A204.1 (cell line): Measurements from ENCODE around the gene WEE2.
"Not testable (repeated sequence)": the region's sequence is repeated elsewhere in the genome, so short reads cannot be mapped to it uniquely, and the experiment has no call there.

Experiments used
- FAIRE-seq: peaks from 2 replicates; lab custom pipeline; 2012; peaks lifted over from hg19 to GRCh38; lab: Jason Lieb, UNC

Gene WEE2

GRCh38 chr7:141714571-141714970 lies 6.4 kb downstream of the WEE2 start:
- FAIRE-seq, result no peak

GRCh38 chr7:141715018-141715417 lies 6.9 kb downstream of the WEE2 start:
- FAIRE-seq, result no peak

- FAIRE-seq, result no peak
Measured at GRCh38 chr7:141715794-141716689, 7.9 kb downstream of the WEE2 start.

GRCh38 chr7:141717450-141717849 lies 9.3 kb downstream of the WEE2 start:
- FAIRE-seq, result no peak

GRCh38 chr7:141722529-141722928 lies 14.4 kb downstream of the WEE2 start:
- FAIRE-seq, result no peak

DNA sequence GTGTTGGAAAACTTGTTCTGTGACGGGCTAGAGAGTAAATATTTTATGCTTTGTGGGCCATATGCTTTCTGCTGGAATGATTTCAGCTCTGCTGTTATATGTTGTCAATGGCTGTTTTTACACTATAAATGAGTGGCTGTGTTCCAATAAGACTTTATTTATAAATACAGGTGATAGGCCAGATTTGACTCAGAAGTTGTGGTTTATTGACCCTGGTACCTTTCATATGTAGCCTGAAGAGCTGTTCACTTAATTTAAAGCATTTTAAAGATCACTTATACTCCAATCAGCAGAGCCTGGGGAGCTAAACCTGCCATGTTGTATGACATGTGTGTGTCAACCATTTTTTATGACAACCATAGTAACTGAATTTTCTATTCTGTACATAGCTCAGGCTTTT lies 20.9 kb downstream of the WEE2 start:
- FAIRE-seq, result no peak

- no peak for FAIRE-seq
Measured at GRCh38 chr7:141731476-141732149, 23.5 kb downstream of the WEE2 start.

DNA sequence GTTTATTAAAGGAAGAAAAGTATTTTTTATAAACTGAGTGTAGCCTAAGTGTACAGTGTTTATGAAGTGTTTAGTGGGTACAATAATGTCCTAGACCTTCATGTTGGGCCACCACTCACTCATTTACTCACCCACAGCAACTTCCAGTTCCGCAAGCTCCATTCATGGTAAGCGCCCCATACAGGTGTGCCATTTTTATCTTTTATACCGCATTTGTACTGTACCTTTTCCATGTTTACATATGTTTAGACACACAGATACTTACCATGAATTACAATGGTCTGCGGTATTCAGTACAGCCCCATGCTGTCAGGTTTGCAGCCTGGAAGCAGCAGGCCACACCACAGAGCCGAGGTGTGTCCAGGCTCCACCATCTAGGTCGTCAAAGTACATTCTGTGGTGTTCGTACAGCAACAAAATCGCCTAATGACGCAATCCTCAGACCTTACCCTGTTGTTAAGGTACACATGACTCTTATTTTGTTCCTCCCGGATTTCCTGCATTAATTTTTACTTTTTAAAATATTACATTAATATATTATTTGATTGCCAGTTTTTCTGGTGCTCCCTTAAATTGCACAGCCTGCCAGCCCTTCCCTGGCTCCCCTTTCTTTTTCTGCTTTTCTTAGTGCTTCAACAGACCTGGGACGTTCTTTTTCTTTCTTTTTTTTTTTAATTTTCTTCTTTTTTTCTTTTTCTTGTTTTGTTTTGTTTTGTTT lies 29.1 kb downstream of the WEE2 start:
- no peak for FAIRE-seq

DNA sequence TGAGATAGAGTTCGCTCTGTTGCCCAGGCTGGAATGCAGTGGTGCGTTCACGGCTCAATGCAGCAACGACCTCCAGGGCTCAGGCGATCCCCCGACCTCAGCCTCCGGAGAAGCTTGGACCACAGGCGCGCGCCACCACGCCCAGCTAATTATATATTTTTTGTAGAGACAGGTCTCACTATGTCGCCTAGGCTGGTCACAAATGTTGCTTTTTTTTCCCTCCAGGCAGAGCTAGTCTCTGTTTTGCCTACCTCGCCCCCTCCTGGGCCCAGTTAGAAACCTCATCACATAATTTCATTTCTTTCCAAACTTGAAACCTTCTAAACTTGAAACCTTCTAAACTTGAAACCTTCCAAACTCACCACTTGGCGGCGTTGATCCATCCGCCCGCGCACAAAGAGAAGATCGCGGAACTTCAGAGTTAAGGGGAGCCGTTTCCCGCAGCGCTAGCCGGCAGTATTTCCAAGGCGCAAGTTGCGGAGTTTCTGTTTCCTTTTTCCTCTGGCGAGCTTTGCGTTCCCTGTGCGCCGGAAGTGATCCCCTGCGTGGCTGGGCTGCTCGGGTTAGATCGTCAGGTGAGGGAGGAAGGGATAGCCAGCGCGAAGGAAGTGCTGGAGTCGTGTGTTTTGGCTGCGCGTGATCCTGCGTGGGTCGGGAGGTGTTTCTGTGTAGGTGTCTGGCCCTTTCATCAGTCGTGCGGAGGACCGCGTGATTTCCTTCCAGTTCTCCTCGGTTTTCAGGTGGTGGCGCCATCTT lies 29.9 kb downstream of the WEE2 start, which contains the start of gene SSBP1:
Gene SSBP1 (plus strand): TSS at position 523 of the 756 bp plus-strand sequence. CDS start 809 bp downstream, outside the sequence.
- peak; percentile 98 for FAIRE-seq

DNA sequence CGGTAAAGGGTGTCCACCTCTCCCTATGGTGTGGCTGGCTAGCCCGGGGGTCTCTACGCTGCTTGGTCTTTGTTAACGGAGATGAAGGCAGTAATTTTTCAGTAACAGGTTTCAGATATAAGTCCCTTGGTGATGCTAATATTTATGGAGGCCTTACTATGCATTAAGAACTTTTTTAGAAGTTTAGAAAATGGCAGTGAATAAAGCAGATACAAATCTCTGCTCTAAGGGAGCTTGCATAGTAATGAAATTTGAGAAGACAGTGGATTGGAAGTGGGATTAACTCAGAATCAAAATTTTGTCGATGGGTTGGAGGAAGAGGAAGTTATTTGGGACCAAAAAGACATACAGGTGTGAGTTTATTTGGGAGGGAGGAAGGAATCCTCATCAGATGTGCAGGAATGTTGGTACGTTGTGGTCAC lies 30.4 kb downstream of the WEE2 start:
- FAIRE-seq, result no peak

- no peak for FAIRE-seq
Measured at GRCh38 chr7:141739250-141739649, 31.1 kb downstream of the WEE2 start.

- FAIRE-seq, result no peak
Measured at GRCh38 chr7:141742229-141742628, 34.1 kb downstream of the WEE2 start.

- no peak for FAIRE-seq
Measured at GRCh38 chr7:141744131-141744530, 36.0 kb downstream of the WEE2 start.

GRCh38 chr7:141748396-141748795 lies 40.2 kb downstream of the WEE2 start:
- FAIRE-seq, result no peak

DNA sequence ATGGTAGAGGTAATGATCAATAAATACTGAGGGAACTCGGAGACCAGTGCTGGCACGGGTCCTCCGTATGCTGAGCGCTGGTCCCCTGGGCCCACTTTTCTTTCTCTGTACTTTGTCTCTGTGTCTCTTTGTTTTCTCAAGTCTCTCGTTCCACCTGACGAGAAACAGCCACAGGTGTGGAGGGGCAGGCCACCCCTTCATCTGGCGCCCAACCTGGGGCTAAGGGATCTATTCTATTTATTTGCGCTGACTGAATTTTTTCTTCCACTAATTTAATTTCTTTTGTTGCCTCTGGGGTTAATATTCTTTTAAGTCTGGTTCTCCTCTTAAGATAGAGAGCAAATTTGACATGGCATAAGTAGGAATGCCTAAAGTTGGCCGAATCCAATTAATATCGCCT lies 43.8 kb downstream of the WEE2 start:
- not testable (repeated sequence) for FAIRE-seq

GRCh38 chr7:141752634-141753033 lies 44.5 kb downstream of the WEE2 start:
- FAIRE-seq, result no peak

DNA sequence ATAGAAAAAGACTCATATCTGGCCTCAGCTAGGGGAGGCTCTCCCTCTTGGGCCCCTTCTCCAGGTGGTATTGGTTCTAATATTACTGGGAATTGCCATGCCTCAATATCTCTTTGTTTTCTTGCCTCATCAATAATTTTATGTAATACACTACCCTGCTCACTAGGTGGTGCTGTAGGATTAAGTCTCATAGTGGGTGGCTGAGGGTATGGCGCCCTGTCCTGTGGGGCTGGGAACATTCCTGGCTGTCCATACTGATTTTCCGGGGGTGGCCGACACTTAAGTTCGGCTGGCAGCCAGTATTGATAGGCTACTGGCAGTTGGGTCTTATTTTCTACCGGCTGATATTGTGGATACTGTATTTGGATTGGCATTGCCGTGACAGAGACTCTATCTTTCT lies 46.8 kb downstream of the WEE2 start:
- FAIRE-seq, result no peak

DNA sequence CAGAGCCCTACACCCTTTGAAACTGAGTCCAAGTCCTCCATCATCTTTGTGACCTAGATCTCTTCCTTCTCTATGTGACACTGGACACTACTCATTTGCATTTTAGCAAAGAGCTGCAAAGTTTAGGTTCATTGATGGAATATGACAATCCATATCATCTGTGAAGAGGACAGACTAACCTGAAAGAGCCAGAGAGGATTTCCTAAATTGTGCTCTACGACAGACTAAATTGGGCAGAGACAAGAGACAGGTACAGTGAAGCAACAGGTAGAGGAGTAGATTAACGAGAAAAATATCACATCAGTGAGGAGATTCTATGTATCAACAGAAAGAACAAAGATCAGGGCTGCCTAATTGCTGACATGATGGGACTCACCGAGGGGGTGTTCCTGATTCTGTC lies 55.6 kb downstream of the WEE2 start, which contains the start of gene TAS2R3:
Gene TAS2R3 (plus strand): TSS at position 301 of the 400 bp plus-strand sequence. CDS start 62 bp downstream, at position 363.
- FAIRE-seq, result no peak

- not testable (repeated sequence) for FAIRE-seq
Measured at GRCh38 chr7:141770083-141770583, 62.0 kb downstream of the WEE2 start.

DNA sequence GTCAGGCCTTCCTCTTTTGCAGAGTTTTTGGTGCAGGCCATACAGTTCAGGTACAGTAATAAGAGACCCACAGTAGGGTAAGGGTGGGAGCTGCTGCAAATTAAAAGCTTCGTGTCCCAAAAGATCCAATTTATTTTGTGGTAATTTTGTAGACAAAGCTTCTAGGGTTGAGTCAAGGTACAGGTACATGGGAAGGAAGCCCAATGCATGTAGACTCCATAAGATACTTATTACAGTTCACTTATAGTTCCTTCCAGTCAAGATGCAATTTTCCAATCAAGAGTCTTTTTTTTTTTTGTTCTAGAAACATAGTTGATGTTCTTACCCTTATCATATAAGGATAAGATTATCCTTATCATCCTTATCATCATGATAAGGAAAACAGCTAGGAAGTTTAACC lies 68.2 kb downstream of the WEE2 start, which contains the start of gene TAS2R4:
Gene TAS2R4 (plus strand): TSS at position 301 of the 400 bp plus-strand sequence. CDS start 1,815 bp downstream, outside the sequence.
- no peak for FAIRE-seq
